Lower leg skin (tissue), 3 donors: Measurements from ENCODE around the gene LMCD1.

Experiments
- CTCF ChIP-seq, 3 donors: fragments of 450-650 bp; IDR thresholded peaks; one replicate each; pipeline ENCODE4 v1.5.1; 2016; ENCODE audit warnings: antibody characterized with exemption in 3 of 3, mild to moderate bottlenecking in 3 of 3, moderate library complexity in 2 of 3
- POLR2A ChIP-seq, 2 donors: fragments of 450-650 bp; IDR thresholded peaks; one replicate each; pipeline ENCODE4 v1.6.1; 2016 to 2017; ENCODE audit warnings: antibody characterized with exemption in 2 of 2, mild to moderate bottlenecking in 1 of 2, moderate library complexity in 1 of 2

- TF ChIP-seq CTCF (IDR thresholded peaks at IDR 0.05) (no peak), POLR2A (IDR thresholded peaks at IDR 0.05) (no peak)
Observed at GRCh38 chr3:8474991-8475390, 26.6 kb upstream of the LMCD1 start.
